H1 (cell line): ENCODE results near the gene CCR1. TPM values are rescaled to one million over a fixed set of nuclear protein-coding genes. Genes with fewer than 3 reads are reported as not detected.

Experiments
- CTCF ChIA-PET: fragments of 300-600 bp; sonication (Branson Sonifier 250); formaldehyde crosslinking; loops from one replicate; lab custom pipeline; 2021; ENCODE audit not compliant: partially characterized antibody; lab: Charles Lee
- POLR2A ChIA-PET: fragments of 300-600 bp; sonication (Branson Sonifier 250); formaldehyde crosslinking; loops from one replicate; lab custom pipeline; 2021; ENCODE audit warnings: inconsistent platforms; ENCODE audit not compliant: partially characterized antibody; lab: Charles Lee
- DNase-seq, 2 experiments: peaks; one replicate each; pipeline versions ENCODE4 v3.0.0 to v3.0.0-alpha.2; 2010 to 2022; ENCODE audit warnings: low spot score in 2 of 2, low read depth in 1 of 2, mixed read lengths in 1 of 2
- FAIRE-seq: peaks from 2 replicates; lab custom pipeline; 2011; peaks lifted over from hg19 to GRCh38; lab: Jason Lieb, UNC
- H2AFZ ChIP-seq: 2 replicates; pipeline ENCODE4 v1.8.1; 2012; ENCODE audit warnings: low read length, inconsistent platforms
- H2AK5ac ChIP-seq: 2 replicates; pipeline ENCODE4 v1.6.1; 2013; ENCODE audit warnings: low read depth, low read length
- H2BK120ac ChIP-seq: replicated peaks from 2 replicates; pipeline ENCODE3; 2013; ENCODE audit warnings: low read depth, low read length, inconsistent platforms
- H2BK12ac ChIP-seq: 2 replicates; pipeline ENCODE4 v1.6.1; 2013; ENCODE audit warnings: low read depth, low read length
- H2BK15ac ChIP-seq: 2 replicates; pipeline ENCODE4 v1.6.1; 2013; ENCODE audit warnings: low read length
- H2BK20ac ChIP-seq: 2 replicates; pipeline ENCODE4 v1.6.1; 2013; ENCODE audit warnings: low read length
- H2BK5ac ChIP-seq: 2 replicates; pipeline ENCODE4 v1.6.1; 2013; ENCODE audit warnings: low read depth, low read length
- H3K14ac ChIP-seq: 2 replicates; pipeline ENCODE4 v1.6.1; 2013; ENCODE audit warnings: inconsistent platforms; ENCODE audit not compliant: insufficient read length
- H3K18ac ChIP-seq: 2 replicates; pipeline ENCODE4 v1.6.1; 2013; ENCODE audit warnings: low read length; ENCODE audit errors: extremely low read depth
- H3K23ac ChIP-seq: 2 replicates; pipeline ENCODE4 v1.6.1; 2013; ENCODE audit warnings: inconsistent platforms; ENCODE audit not compliant: insufficient read length
- H3K23me2 ChIP-seq: 2 replicates; pipeline ENCODE4 v1.6.1; 2013; ENCODE audit warnings: low read depth, low read length
- H3K27ac ChIP-seq: 2 replicates; pipeline ENCODE4 v1.6.1; 2011; ENCODE audit warnings: low read depth, low read length, inconsistent platforms
- H3K27me3 ChIP-seq, 4 experiments: replicated peaks in 1 of 4; 1 replicate in 1 of 4; 2 replicates in 3 of 4; pipeline versions ENCODE4 v1.6.1 to v1.8.1; 2011 to 2013; ENCODE audit warnings: low read length in 3 of 4, mild to moderate bottlenecking in 3 of 4, inconsistent platforms in 2 of 4, mixed read lengths in 2 of 4, moderate library complexity in 1 of 4; ENCODE audit not compliant: control insufficient read depth in 3 of 4, insufficient read depth in 3 of 4; ENCODE audit errors: extremely low read depth in 1 of 4
- H3K36me3 ChIP-seq, 4 experiments: 2 replicates each; pipeline versions ENCODE4 v1.6.1 to v1.8.1; 2011 to 2013; ENCODE audit warnings: mild to moderate bottlenecking in 4 of 4, low read length in 3 of 4, moderate library complexity in 2 of 4, control low read depth in 1 of 4, inconsistent platforms in 1 of 4; ENCODE audit not compliant: insufficient read depth in 4 of 4, control insufficient read depth in 2 of 4
- H3K4ac ChIP-seq: replicated peaks from 2 replicates; pipeline ENCODE3; 2013; ENCODE audit warnings: low read length, low read depth, mixed read lengths, inconsistent platforms; ENCODE audit not compliant: insufficient read length
- H3K4me1 ChIP-seq, 4 experiments: replicated peaks in 1 of 4; 1 replicate in 1 of 4; 2 replicates in 3 of 4; pipeline versions ENCODE4 v1.6.1 to v1.8.1; 2011 to 2013; ENCODE audit warnings: low read length in 3 of 4, inconsistent platforms in 2 of 4, mixed read lengths in 1 of 4; ENCODE audit not compliant: insufficient read depth in 4 of 4, control insufficient read depth in 3 of 4
- H3K4me2 ChIP-seq, 2 experiments: 2 replicates each; pipeline versions ENCODE4 v1.6.1 to v1.8.1; 2011 to 2013; ENCODE audit warnings: low read depth in 2 of 2, low read length in 2 of 2, control low read depth in 1 of 2, inconsistent platforms in 1 of 2, mild to moderate bottlenecking in 1 of 2; ENCODE audit not compliant: insufficient read depth in 1 of 2
- H3K4me3 ChIP-seq, 4 experiments: fragments of 200-600, 300-600 bp in 1 of 4; sonication (generic), shearing (Covaris generic), sonication (Bioruptor Twin) in 1 of 4; 2 replicates each; pipeline versions ENCODE4 v1.5.1 to v1.8.1; 2011 to 2016; ENCODE audit warnings: low read length in 4 of 4, low read depth in 3 of 4, control low read depth in 2 of 4, inconsistent platforms in 2 of 4, mild to moderate bottlenecking in 2 of 4, mixed read lengths in 1 of 4, moderate library complexity in 1 of 4; ENCODE audit not compliant: insufficient read depth in 2 of 4; ENCODE audit errors: extremely low read depth in 1 of 4
- H3K56ac ChIP-seq: replicated peaks from 2 replicates; pipeline ENCODE3; 2013; ENCODE audit warnings: low read depth, mild to moderate bottlenecking, mixed read lengths, low read length, inconsistent platforms; ENCODE audit not compliant: insufficient read length
- H3K79me1 ChIP-seq: 2 replicates; pipeline ENCODE4 v1.6.1; 2013; ENCODE audit warnings: low read depth, low read length, control low read depth
- H3K79me2 ChIP-seq, 2 experiments: 2 replicates each; pipeline versions ENCODE4 v1.6.1 to v1.8.1; 2012 to 2013; ENCODE audit warnings: low read length in 2 of 2, mild to moderate bottlenecking in 2 of 2, inconsistent platforms in 1 of 2; ENCODE audit not compliant: insufficient read depth in 2 of 2, control insufficient read depth in 1 of 2
- H3K9ac ChIP-seq, 4 experiments: replicated peaks in 1 of 4; 1 replicate in 1 of 4; 2 replicates in 3 of 4; pipeline versions ENCODE4 v1.6.1 to v1.8.1; 2011 to 2013; ENCODE audit warnings: low read depth in 3 of 4, low read length in 3 of 4, control low read depth in 2 of 4, mild to moderate bottlenecking in 2 of 4, moderate library complexity in 2 of 4, inconsistent platforms in 1 of 4; ENCODE audit errors: extremely low read depth in 1 of 4
- H3K9me3 ChIP-seq, 2 experiments: 2 replicates each; pipeline versions ENCODE4 v1.6.1 to v1.8.1; 2012 to 2013; ENCODE audit warnings: mild to moderate bottlenecking in 2 of 2, moderate library complexity in 2 of 2, control low read depth in 1 of 2, inconsistent platforms in 1 of 2, low read depth in 1 of 2, low read length in 1 of 2, mixed read lengths in 1 of 2; ENCODE audit not compliant: insufficient read depth in 2 of 2
- H4K20me1 ChIP-seq, 2 experiments: replicated peaks in 1 of 2; 2 replicates each; pipeline versions ENCODE3 to v1.8.1; 2011 to 2013; ENCODE audit warnings: inconsistent platforms in 2 of 2, low read length in 2 of 2, mild to moderate bottlenecking in 1 of 2; ENCODE audit not compliant: insufficient read depth in 2 of 2, control insufficient read depth in 1 of 2
- H4K5ac ChIP-seq: 2 replicates; pipeline ENCODE4 v1.6.1; 2013; ENCODE audit warnings: low read length, low read depth, mixed read lengths, inconsistent platforms; ENCODE audit not compliant: insufficient read length
- H4K8ac ChIP-seq: 2 replicates; pipeline ENCODE4 v1.8.0; 2013; ENCODE audit warnings: mild to moderate bottlenecking, moderate library complexity, low read length, inconsistent platforms; ENCODE audit not compliant: insufficient read depth; ENCODE audit errors: extremely low read depth
- H4K91ac ChIP-seq: replicated peaks from 2 replicates; pipeline ENCODE3; 2013; ENCODE audit warnings: low read length, mixed read lengths, inconsistent platforms; ENCODE audit not compliant: insufficient read length
- ASH2L ChIP-seq: fragments of 200-600, 300-600 bp; sonication (generic); IDR thresholded peaks from one replicate; pipeline ENCODE4 v1.7.1; 2017; ENCODE audit warnings: low read length
- ATF3 ChIP-seq: IDR thresholded peaks from 2 replicates; pipeline ENCODE4 v1.6.1; 2011; ENCODE audit warnings: low read depth, mild to moderate bottlenecking, low read length; ENCODE audit not compliant: insufficient read depth
- CBX5 ChIP-seq: fragments of 300-800, 300-1000 bp; sonication (generic); IDR thresholded peaks from 2 replicates; pipeline ENCODE4 v1.7.1; 2016; ENCODE audit warnings: antibody characterized with exemption, low read length, low read depth
- CEBPB ChIP-seq: IDR thresholded peaks from 2 replicates; pipeline ENCODE4 v1.6.1; 2012; ENCODE audit warnings: low read depth, low read length
- CHD2 ChIP-seq: IDR thresholded peaks from 2 replicates; pipeline ENCODE4 v1.6.1; 2012; ENCODE audit warnings: low read length, improper control_type of control experiment
- CTBP2 ChIP-seq: IDR thresholded peaks from 2 replicates; pipeline ENCODE4 v1.7.0; 2011; ENCODE audit warnings: borderline replicate concordance, mild to moderate bottlenecking, moderate library complexity, mixed read lengths, low read length; ENCODE audit not compliant: insufficient read depth, insufficient read length
- KDM1A ChIP-seq: fragments of 200-600, 300-600 bp; sonication (generic); IDR thresholded peaks from 2 replicates; pipeline ENCODE4 v1.7.1; 2016; ENCODE audit warnings: mild to moderate bottlenecking, low read length, borderline replicate concordance
- MAFK ChIP-seq: IDR thresholded peaks from 2 replicates; pipeline ENCODE4 v1.6.1; 2012; ENCODE audit warnings: low read depth, mild to moderate bottlenecking, improper control_type of control experiment, low read length
- MAX ChIP-seq: IDR thresholded peaks from 2 replicates; pipeline ENCODE4 v1.6.1; 2012; ENCODE audit warnings: inconsistent platforms
- NRF1 ChIP-seq: IDR thresholded peaks from 2 replicates; pipeline ENCODE4 v1.6.1; 2011; ENCODE audit warnings: mild to moderate bottlenecking, low read depth, low read length, improper control_type of control experiment
- PHF8 ChIP-seq: fragments of 200-600 bp; sonication (generic); conservative IDR thresholded peaks from 2 replicates; pipeline ENCODE4 v1.7.1; 2012; ENCODE audit warnings: low read depth, mild to moderate bottlenecking, inconsistent platforms, low read length, moderate library complexity
- RBBP5 ChIP-seq: IDR thresholded peaks from 2 replicates; pipeline ENCODE4 v1.7.1; 2012; ENCODE audit warnings: low read depth, mild to moderate bottlenecking, inconsistent platforms, low read length, moderate library complexity, borderline replicate concordance
- SRF ChIP-seq: IDR thresholded peaks from 2 replicates; pipeline ENCODE4 v1.6.1; 2011; ENCODE audit warnings: mild to moderate bottlenecking, low read depth, low read length, moderate library complexity
- WGBS, 2 experiments: shearing (Covaris generic) in 1 of 2; methylation state at CpG; one replicate each; pipeline versions ENCODE4 v1.1.6 to v1.1.7; 2013 to 2015; ENCODE audit warnings: low lambda C conversion rate in 2 of 2, mixed read lengths in 2 of 2, inconsistent platforms in 1 of 2, low coverage in 1 of 2, missing lambda C conversion rate in 1 of 2; ENCODE audit not compliant: insufficient replicate concordance in 2 of 2, insufficient coverage in 1 of 2, insufficient read length in 1 of 2; ENCODE audit errors: extremely low coverage in 1 of 2, missing lambda C conversion rate in 1 of 2; 5-methylcytosine and 5-hydroxymethylcytosine counted together
- polyA plus RNA-seq, 7 experiments: library from polyadenylated mRNA; depleted of rRNA in 3 of 7; stranded (reverse) in 5 of 7; unstranded in 2 of 7; fragments of >200 nt in 5 of 7; fragments of 200-250 nt in 2 of 7; gene quantifications; 1 replicate in 5 of 7; 2 replicates in 1 of 7; 4 replicates in 1 of 7; pipeline versions ENCODE4 v1.2.1 to v1.2.3, GENCODE V29; 2011 to 2013; ENCODE audit warnings: missing spikeins in 2 of 7, mixed read lengths in 2 of 7
- total RNA-seq: library from RNA; stranded (reverse); fragmentation: NEBNext Ultra II Directional; extraction: Animal tissue kit (Norgen Biotek cat#: 25700); gene quantifications from 2 replicates; pipeline ENCODE4 v1.2.1, GENCODE V29; 2021

Gene CCR1
- total and polyA plus RNA-seq, 2 of the 8 experiments (the other 6 are each of a cell fraction or from before 2014, with no cell fraction given): not detected

- Histone ChIP-seq H2BK5ac (no peak overlapping the region), H4K20me1 (no peaks in the 10 kb centered on the region), H3K23ac (no peak overlapping the region), H3K79me1 (no peaks in the 10 kb centered on the region), H4K5ac (no peak overlapping the region), H2BK120ac (no peak overlapping the region), H3K14ac (no peak overlapping the region), H3K79me2 (no peaks in the 10 kb centered on the region), H3K36me3 (no peaks in the 10 kb centered on the region), H3K4me3 (no peak overlapping the region), H3K4me1 (no peaks in the 10 kb centered on the region), H3K27ac (no peak overlapping the region), H3K4me2 (no peak overlapping the region), H3K4ac (no peak overlapping the region), H3K18ac (no peak overlapping the region), H3K23me2 (no peaks in the 10 kb centered on the region), H2BK12ac (no peak overlapping the region), H3K27me3 (no peaks in the 10 kb centered on the region), H3K9ac (no peak overlapping the region), H4K91ac (no peak overlapping the region), H3K9me3 (no peaks in the 10 kb centered on the region), H4K8ac (no peak overlapping the region), H3K56ac (no peak overlapping the region), H2AK5ac (no peak overlapping the region), H2AFZ (no peak overlapping the region), H2BK20ac (no peak overlapping the region), H2BK15ac (no peak overlapping the region)
- CTCF ChIA-PET: interaction anchor here (0.9 to 2.7 kb wide), 7 partner anchors 10 to 176 kb away, joined by 3 to 11 read pairs (median 3); no protein-coding TSS in a partner anchor
- POLR2A ChIA-PET: no interaction called here
- FAIRE-seq (no peak), DNase-seq (no peak)
- 90% methylated on average over 6 of the region's 6 CpGs; no CpG with 5 or more reads in 1 of the 2 experiments for WGBS, 2 experiments
- TF ChIP-seq PHF8 (no peak), CTBP2 (no peak), CBX5 (no peak), MAX (no peak), ATF3 (no peak), ASH2L (no peak), MAFK (no peak), RBBP5 (no peak), KDM1A (no peak), SRF (no peak), CEBPB (no peak), NRF1 (no peak), CHD2 (no peak)
Observed at GRCh38 chr3:46233194-46233593, 25.1 kb upstream of the CCR1 start.
